Stimulated activated CD4-positive, alpha-beta T cell treated with anti-CD3 and anti-CD28 coated beads, Interleukin-1b, Interleukin-23, amount 100 ng/mL, for 24 hours (primary cell): ENCODE measurements around the gene GFRA1.

Experiments used
- DNase-seq, 4 experiments: peaks; one replicate each; pipeline ENCODE4 v3.0.0-alpha.2; 2020; ENCODE audit warnings: low read depth in 4 of 4, low spot score in 1 of 4

GFRA1 gene

GRCh38 chr10:116270771-116271592, 2.0 kb downstream of the GFRA1 start:
- no peak for DNase-seq

- no peak for DNase-seq
Measured at GRCh38 chr10:116270126-116270770, 2.8 kb downstream of the GFRA1 start.

GRCh38 chr10:116269619-116270018, 3.4 kb downstream of the GFRA1 start:
- no peak for DNase-seq

- DNase-seq: no peak
Measured at GRCh38 chr10:116268976-116269375, 4.0 kb downstream of the GFRA1 start.

- no peak for DNase-seq
Measured at GRCh38 chr10:116265686-116266085, 7.3 kb downstream of the GFRA1 start.

GRCh38 chr10:116263870-116264655, 8.9 kb downstream of the GFRA1 start:
- DNase-seq: no peak

- DNase-seq: no peak
Measured at GRCh38 chr10:116262678-116263077, 10.3 kb downstream of the GFRA1 start.

- no peak for DNase-seq
Measured at GRCh38 chr10:116260599-116260998, 12.4 kb downstream of the GFRA1 start.

GRCh38 chr10:116259638-116260037, 13.4 kb downstream of the GFRA1 start:
- DNase-seq: no peak

- no peak for DNase-seq
Measured at GRCh38 chr10:116257785-116258184, 15.2 kb downstream of the GFRA1 start.

- DNase-seq: no peak
Measured at GRCh38 chr10:116256752-116257259, 16.2 kb downstream of the GFRA1 start.

GRCh38 chr10:116255886-116256751, 16.9 kb downstream of the GFRA1 start:
- no peak for DNase-seq

GRCh38 chr10:116254422-116255155, 18.4 kb downstream of the GFRA1 start:
- DNase-seq: no peak

- DNase-seq: no peak
Measured at GRCh38 chr10:116253716-116254115, 19.3 kb downstream of the GFRA1 start.

GRCh38 chr10:116251602-116252395, 21.2 kb downstream of the GFRA1 start:
- no peak for DNase-seq

- DNase-seq: no peak
Measured at GRCh38 chr10:116247691-116248090, 25.3 kb downstream of the GFRA1 start.

GRCh38 chr10:116246263-116246662, 26.7 kb downstream of the GFRA1 start:
- no peak for DNase-seq

- no peak for DNase-seq
Measured at GRCh38 chr10:116245156-116245555, 27.9 kb downstream of the GFRA1 start.
